NB4 (cell line): ENCODE results near the gene DHCR24.

Experiments used
- DNase-seq: peaks from one replicate; pipeline ENCODE4 v3.0.0; 2010; ENCODE audit warnings: low read depth
- H3K4me3 ChIP-seq: one replicate; pipeline ENCODE4 v1.5.1; 2011; ENCODE audit warnings: mild to moderate bottlenecking, low read depth, low read length, moderate library complexity
- CTCF ChIP-seq: IDR thresholded peaks from one replicate; pipeline ENCODE4 v1.5.1; 2012; ENCODE audit warnings: low read depth, low read length
- MAX ChIP-seq: IDR thresholded peaks from 2 replicates; pipeline ENCODE4 v1.6.1; 2011; ENCODE audit warnings: low read depth, low read length
- MYC ChIP-seq: IDR thresholded peaks from 2 replicates; pipeline ENCODE4 v1.6.1; 2011; ENCODE audit warnings: low read depth, low read length
- POLR2A ChIP-seq: IDR thresholded peaks from 2 replicates; pipeline ENCODE4 v1.6.1; 2011; ENCODE audit warnings: mild to moderate bottlenecking; ENCODE audit not compliant: insufficient read length; ENCODE audit errors: extremely low read depth

The DHCR24 gene

GRCh38 chr1:54809496-54810074 is 77.4 kb downstream of the DHCR24 start:
- no peak for DNase-seq
- H3K4me3 ChIP-seq: no peak overlapping the region
- TF ChIP-seq POLR2A (no peak), MYC (no peak), CTCF (no peak)

- no peak overlapping the region for H3K4me3 ChIP-seq
- DNase-seq: no peak
- no peak for TF ChIP-seq POLR2A
- TF ChIP-seq CTCF: no peak
- no peak for TF ChIP-seq MYC
- no peak for TF ChIP-seq MAX
These were observed 78.4 kb downstream of the DHCR24 start for GRCh38 chr1:54808443-54809207.

GRCh38 chr1:54807756-54808155 is 79.2 kb downstream of the DHCR24 start:
- no peak for TF ChIP-seq POLR2A
- TF ChIP-seq CTCF: no peak
- no peak for DNase-seq
- H3K4me3 ChIP-seq: no peak overlapping the region

- no peak overlapping the region for H3K4me3 ChIP-seq
- peak; percentile 75 for DNase-seq
- TF ChIP-seq CTCF: no peak
- TF ChIP-seq POLR2A: no peak
These were observed 79.9 kb downstream of the DHCR24 start for GRCh38 chr1:54806931-54807611.

GRCh38 chr1:54805981-54806381 is 81.0 kb downstream of the DHCR24 start:
- no peak for TF ChIP-seq CTCF
- no peak for DNase-seq
- no peak overlapping the region for H3K4me3 ChIP-seq

GRCh38 chr1:54805466-54805865 is 81.5 kb downstream of the DHCR24 start:
- TF ChIP-seq CTCF (no peak), MAX (no peak), POLR2A (no peak), MYC (no peak)
- DNase-seq: no peak
- no peak overlapping the region for H3K4me3 ChIP-seq
